Measurements from ENCODE around the gene TMA16.

- TF ChIP-seq CTCF (IDR thresholded peaks at IDR 0.05) (no peak), EZH2 (IDR thresholded peaks at IDR 0.05; ENCODE audit: borderline replicate concordance, insufficient read depth, low read depth, low read length, poor library complexity, severe bottlenecking) (no peak)
These were observed 71.0 kb downstream of the TMA16 start for GRCh38 chr4:163565226-163566135.
